B cell (primary cell): ENCODE measurements around the gene FGFR1OP2.

ENCODE experiments used
- CTCF ChIP-seq: fragments of 200-600 bp; IDR thresholded peaks from one replicate; pipeline ENCODE4 v1.8.0; 2022; ENCODE audit warnings: antibody characterized with exemption, mild to moderate bottlenecking
- EZH2 ChIP-seq: IDR thresholded peaks from 2 replicates; pipeline ENCODE4 v1.6.1; 2012; ENCODE audit warnings: borderline replicate concordance, low read depth, mild to moderate bottlenecking, moderate library complexity, low read length; ENCODE audit not compliant: insufficient read depth, poor library complexity, severe bottlenecking

- TF ChIP-seq CTCF (no peak), EZH2 (no peak)
Measured at GRCh38 chr12:26935636-26936378, 2.5 kb upstream of the FGFR1OP2 start.
